ENCODE results near the gene PLA2G2A.
"Not testable (repeated sequence)": the region's sequence is repeated elsewhere in the genome, so short reads cannot be mapped to it uniquely, and the experiment has no call there.

Gene PLA2G2A

DNA sequence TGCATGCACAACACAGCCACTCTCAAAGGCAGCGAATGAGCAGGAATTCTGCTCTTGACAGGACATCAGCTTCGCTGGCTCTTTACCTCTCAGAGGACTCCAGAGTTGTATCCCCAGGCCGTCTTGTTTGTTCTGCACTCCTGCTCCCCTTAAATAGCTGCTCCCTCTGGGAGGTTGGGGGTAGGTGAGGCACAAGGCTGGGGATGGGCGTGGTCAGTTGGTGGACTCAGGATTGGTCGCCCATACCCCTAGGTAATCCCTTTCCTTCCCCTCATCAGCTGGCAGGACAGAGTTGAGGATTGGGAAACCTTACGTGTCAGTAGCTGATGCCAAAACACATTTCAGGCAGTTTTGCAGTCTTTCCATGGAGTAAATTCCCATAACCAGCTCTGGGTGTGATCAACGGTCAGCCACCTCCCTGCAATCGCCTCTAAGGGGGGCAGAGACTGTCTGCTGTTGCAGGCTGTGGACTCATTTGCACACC is at the start of gene PLA2G2A:
TSS of gene PLA2G2A (minus strand) at position 125 of the 484 bp plus-strand sequence. CDS start 845 bp downstream, outside the sequence.
- DNase-seq, result no peak

DNA sequence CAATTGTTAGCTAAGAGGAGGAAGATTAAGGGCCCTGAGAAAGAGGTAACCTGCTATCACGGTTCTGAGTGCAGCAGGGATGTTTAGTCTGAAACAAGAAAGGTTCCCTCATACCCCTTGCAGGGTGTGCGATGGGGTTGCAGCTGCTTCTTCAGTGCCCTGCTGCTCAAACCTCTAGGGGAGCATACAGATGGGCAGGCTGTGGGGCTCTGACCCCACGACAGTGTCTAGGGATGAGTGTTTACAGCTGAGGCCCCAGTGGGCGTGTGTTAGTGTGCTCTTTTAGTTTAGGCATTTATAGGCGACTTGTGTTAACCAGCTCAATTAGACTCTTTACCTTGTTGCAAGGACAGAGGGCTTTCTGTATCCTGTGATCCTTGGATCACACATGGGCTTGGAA is 49.3 kb upstream of the PLA2G2A start:
- no peak for DNase-seq

DNA sequence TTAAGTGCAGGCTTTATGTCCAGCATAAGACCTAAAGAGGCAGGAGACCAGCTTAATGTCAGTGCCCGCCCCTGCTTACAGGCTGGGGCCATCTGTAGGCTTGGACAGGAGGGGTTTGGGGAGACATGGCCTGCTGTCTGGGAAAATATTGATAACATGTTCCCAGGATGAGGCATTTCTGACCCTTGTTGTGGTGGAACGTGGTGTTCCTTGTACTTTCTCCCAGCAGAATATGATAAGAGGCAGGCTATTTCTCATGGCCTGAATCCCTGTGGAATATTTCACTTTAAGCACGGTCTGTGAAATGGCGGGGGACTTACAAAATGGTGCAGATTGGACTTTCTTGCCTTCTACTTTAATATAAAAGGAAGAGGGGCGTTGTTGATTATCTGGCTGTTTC is 48.7 kb upstream of the PLA2G2A start:
- no peak for DNase-seq

DNA sequence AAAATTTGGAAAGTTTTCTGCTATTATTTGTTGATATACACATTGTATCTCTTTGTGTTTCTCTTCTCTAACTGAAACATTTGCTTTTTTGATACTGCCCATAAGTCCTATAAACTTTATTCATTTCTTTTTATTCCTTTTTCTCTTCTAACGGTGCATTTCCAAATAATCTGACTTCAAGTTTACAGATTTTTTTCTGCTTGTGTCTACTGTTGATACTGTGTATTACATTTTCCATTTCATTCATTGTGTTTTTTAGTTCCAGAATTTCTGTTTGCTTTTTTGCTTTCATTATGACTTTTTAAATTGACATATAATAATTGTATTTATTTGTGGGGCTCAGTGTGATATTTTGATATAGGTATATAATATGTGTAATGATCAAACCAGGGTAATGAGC is 38.3 kb upstream of the PLA2G2A start:
- no peak for DNase-seq

DNA sequence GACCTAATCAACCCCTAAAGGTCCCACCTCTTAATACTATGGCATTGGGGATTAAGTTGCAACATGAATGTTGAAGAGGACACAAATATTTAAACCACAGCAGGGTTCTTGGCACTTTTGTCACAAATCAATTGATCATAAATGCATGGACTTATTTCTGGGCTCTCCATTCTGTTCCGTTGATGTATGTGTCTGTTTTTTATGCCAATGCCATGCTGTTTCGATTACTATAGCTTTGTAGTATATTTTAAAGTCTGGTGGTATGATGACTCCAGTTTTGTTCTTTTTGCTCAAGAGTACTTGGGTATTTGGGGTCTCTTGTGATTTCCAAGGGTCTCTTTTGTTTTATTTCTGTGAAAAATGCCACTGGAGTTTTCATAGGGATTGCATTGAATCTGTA is 34.7 kb upstream of the PLA2G2A start:
- DNase-seq, result no peak

DNA sequence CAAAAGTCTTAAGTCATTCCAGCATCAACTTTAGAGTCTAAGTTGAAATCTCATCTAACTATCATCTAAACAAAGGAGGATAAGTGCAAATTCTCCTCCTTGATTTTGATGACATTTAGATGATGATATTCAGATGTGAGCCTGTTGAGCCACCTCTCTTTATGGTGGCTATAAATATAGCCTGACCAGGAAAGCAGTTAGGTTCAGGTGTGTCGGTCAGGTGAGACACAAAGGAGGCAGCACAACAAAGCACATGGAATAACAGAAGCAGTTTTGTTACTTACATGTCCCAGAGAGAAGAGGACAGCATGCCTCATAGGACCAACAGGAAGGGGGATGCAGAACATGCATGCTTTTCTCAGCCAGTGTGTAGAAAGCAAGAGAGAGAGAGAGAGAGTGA is 30.6 kb upstream of the PLA2G2A start:
- DNase-seq, result no peak

DNA sequence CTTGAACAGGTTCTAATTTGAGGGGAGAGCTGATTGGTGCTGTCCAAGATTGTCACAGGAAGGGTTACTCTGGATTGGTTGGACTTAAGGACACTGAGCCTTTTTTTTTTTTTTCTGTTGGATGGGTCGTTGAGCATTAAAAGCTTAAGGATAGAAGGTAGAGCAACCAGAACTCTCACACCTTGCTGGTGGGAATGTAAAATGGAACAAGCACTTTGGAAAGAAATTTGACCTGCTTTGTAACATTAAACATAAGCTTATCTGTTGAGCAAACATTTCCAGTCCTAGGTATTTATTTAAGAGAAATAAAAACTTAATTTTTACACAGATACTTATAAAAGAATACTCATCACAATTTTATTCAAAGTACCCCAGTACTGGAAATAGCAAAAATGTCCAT is 29.8 kb upstream of the PLA2G2A start:
- no peak for DNase-seq

DNA sequence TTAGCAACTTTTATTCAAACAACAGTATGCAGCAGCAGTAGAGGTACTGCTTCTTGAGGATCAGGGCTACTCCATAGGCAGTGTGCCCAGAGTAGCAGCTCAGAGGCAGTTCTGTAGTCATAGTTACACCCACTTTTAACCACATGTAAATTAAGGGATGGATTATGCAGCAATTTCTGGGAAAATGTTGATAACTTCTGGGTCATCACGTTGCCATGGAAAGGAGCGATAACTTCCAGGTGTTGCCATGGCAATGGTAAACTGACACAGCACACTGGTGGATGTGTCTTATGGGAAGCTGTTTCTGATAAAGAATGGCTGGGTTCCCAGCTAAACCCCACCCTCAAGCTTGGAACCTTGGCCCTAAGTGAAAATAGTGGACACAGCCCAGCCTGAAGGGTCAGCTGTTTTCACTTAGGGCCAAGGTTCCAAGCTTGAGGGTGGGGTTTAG is 29.0 kb upstream of the PLA2G2A start:
- DNase-seq, result no peak

DNA sequence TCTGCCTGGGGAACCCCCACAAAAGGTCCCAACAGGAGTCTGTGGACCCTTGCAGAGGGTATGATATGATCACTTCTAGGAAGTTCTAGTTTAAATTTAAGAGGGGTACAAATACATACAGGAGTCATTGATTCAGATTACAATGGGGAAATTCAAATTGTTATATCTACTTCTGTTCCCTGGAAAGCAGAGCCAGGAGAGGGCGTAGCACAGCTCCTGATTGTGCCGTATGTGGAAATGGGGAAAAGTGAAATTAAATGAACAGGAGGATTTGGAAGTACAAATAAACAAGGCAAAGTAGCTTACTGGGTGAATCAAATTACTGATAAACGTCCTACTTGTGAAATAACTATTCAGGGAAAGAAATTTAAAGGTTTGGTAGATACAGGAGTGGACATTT is 19.4 kb upstream of the PLA2G2A start:
- DNase-seq, result not testable (repeated sequence)

- DNase-seq, result no peak
These were observed 11.3 kb upstream of the PLA2G2A start for GRCh38 chr1:19990689-19991088.

DNA sequence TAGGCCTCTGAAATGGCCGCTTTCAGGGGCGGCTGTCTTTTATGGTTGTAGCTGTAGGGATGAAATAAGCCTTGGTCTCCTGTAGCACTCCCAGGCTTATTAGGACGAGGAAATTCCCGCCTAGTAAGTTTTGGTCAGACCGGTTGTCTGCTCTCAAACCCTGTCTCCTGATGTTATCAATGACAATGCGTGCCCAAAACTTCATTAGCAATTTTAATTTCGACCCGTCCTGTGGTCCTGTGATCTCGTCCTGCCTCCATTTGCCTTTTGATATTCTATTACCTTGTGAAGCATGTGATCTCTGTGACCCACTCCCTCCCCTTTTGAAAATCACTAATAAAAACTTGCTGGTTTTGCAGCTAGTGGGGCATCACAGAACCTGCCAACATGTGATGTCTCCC is 10.8 kb upstream of the PLA2G2A start:
- not testable (repeated sequence) for DNase-seq

DNA sequence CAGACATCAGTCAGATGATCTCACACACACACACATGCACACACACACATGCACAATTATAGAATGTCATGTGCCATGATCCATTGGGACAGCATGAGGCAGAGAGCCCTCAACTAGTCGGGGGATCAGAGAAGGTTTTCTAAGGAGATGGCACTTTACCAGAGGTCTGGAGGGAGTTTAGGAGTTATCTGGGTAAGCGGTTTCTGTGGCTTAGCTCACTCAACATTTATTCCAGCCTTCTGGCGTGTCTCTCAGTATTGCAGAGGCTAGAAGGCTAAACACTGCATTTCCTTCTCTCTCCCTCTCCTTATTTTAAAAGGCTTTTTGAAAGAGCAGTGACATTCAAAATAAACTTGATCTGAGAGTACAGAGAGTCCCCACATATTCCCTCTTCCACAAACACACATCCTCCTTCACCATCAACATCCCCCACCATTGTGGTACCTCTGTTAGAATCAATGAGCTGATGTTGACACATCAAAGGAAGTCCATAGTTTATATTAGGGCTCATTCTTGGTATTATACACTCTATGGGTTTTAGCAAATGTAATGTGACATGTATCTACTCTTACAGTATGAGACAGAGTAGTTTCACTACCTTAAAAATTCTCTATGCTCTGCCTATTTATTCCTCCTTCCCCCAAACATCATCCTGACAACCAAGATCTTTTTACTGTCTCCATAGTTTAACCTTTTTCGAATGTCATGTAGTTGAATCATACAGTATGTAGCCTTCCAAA is 9.0 kb upstream of the PLA2G2A start:
- DNase-seq, result no peak

GRCh38 chr1:19987719-19988118 is 8.3 kb upstream of the PLA2G2A start:
- DNase-seq, result no peak

DNA sequence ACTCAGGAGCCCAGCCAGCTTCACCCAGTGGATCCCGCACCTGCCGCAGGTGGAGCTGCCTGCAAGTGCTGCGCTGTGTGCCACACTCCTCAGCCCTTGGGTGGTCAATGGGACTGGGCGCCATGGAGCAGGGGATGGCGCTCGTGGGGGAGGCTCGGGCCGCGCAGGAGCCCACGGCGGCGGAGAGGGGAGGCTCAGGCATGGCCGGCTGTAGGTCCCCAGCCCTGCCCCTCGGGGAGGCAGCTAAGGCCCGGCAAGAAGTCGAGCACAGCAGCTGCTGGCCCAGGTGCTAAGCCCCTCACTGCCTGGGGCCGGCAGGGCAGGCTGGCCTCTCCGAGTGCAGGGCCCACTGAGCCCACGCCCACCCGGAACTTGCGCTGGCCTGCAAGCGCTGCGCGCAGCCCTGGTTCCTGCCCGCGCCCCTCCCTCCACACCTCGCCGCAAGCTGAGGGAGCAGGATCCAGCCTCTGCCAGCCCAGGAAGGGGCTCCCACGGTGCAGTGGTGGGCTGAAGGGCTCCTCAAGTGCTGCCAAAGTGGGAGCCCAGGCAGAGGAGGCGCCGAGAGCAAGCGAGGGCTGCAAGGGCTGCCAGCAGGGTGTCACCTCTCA is 5.1 kb upstream of the PLA2G2A start:
- DNase-seq, result not testable (repeated sequence)

DNA sequence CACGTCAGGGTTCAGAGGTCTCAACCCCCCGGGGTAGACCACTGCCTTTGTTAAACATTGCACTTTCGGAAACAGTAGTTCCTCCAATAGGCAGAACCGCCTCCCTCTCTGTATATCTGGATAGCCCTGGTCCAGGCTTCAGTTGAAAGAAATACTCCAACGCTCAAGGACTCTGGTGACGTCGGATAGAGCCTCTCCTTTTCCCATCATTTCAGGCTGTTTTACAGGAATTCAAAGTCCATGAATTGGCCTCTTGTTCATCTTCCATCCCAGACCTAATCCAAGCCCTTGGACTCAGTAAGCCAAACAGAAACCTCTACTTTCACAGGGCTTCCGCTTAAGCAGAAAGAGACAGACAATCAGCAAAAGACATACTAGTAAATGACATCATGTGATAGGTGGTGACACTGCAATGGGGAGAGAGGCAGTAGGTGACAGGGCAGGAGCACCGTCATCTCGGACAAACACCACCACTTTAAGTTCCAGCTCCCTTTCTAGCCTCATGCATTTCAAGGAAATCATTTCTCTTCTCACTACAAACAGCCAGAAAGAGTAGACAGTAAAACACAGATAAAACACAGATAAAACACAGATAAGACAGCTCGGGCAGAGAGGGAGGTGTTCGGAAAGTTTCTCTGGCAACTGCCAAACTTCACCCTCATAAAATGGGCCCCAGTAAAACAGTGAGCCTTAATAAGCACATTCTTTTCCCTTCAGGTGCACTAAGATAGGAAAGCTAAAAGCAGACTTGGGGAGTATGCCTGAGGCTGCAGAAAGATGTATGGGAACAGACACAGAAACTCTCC is 2.3 kb upstream of the PLA2G2A start:
- DNase-seq, result no peak

DNA sequence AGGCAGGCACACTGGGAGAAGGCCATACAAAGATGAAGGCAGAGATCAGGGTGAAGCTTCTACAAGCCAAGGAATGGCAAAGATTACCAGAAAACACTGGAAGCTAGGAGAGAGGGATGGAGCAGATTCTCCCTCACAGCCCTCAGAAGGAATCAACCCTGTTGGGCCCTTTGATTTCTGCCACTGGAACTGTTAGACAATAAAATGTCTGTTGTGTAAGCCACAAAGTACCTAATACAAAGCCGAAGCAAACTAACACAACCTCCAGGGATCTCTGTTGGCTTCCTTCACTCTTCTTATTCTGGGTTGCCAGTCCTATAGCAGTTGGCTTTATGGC is 1.7 kb upstream of the PLA2G2A start:
- DNase-seq, result no peak

DNA sequence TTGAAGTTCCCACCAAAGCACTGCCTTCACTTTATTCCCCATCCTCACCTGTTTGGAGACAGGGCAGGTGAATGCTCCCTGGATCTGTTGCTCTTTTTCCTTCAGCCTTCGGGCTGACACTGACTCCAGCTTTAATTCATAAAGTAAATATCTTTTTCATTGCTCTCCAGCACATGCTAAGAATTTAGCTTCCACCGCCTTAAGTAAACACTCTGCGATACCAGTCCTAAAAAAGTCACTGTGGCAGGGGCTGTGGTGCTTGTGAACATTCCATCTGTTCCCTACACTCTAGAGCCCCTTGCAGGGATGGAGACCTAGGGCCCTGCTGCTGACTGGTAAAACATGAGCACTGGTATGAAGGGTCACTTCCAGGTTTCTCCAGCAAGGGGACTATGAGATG is 896 bp upstream of the PLA2G2A start:
- no peak for DNase-seq

GRCh38 chr1:19978143-19978542 is 1.3 kb downstream of the PLA2G2A start:
- no peak for DNase-seq

GRCh38 chr1:19976317-19977003 is 3.0 kb downstream of the PLA2G2A start:
- no peak for DNase-seq

DNA sequence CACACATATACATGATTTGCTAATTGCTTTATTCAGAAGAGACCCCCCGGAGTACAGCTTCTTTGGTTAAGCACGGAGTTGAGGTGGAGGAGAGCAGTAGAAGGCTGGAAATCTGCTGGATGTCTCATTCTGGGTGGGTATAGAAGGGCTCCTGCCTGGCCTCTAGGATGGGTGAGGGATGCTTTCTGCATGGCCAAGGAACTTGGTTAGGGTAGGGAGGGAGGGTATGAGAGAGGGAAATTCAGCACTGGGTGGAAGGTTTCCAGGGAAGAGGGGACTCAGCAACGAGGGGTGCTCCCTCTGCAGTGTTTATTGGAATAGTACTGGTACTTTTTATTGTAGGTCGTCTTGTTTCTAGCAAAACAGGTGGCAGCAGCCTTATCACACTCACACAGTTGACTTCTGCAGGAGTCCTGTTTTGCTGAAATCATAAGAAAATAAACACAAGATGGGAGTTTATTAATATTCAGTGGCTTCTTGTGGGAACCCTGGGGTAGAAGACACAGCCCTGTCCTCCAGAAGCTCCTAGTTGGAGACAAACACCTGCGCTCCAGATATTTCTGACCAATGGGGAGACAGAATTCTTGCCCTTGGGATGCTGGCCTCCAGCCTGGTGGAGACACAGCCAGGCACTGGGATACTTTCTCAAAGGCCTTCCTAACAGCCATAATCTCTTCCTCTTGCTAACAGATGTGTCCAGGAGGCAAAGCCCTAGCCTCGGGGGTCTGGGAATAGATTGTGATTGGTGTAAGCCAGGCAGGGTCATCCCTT is 3.8 kb downstream of the PLA2G2A start:
- DNase-seq, result no peak

GRCh38 chr1:19974822-19975416 is 4.5 kb downstream of the PLA2G2A start:
- peak; percentile 44 for DNase-seq

DNA sequence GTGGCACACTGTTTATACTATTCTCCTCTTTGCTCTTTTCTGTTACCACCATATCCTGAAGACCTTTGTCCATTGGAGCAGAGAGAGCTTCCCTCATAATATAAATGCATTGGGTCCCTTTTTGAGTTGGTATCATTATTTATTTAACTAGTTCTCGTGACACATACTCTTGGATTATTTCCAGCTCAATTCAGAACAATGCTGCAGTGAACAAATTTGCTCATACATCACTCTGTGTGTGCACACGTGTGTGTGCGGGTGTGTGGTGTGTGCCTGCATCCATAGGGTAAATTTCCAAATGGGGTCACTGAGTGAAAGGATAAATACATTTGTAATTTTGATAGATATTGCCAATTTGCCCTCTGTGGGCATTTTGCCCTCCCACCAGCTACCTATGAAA is 5.8 kb downstream of the PLA2G2A start:
- DNase-seq, result no peak

All from NCI-H1694 (cell line).